ENCODE data around the gene WDR4.
"Not testable (repeated sequence)": the region's sequence is repeated elsewhere in the genome, so short reads cannot be mapped to it uniquely, and the experiment has no call there.

The WDR4 gene, protein sequence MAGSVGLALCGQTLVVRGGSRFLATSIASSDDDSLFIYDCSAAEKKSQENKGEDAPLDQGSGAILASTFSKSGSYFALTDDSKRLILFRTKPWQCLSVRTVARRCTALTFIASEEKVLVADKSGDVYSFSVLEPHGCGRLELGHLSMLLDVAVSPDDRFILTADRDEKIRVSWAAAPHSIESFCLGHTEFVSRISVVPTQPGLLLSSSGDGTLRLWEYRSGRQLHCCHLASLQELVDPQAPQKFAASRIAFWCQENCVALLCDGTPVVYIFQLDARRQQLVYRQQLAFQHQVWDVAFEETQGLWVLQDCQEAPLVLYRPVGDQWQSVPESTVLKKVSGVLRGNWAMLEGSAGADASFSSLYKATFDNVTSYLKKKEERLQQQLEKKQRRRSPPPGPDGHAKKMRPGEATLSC

DNA sequence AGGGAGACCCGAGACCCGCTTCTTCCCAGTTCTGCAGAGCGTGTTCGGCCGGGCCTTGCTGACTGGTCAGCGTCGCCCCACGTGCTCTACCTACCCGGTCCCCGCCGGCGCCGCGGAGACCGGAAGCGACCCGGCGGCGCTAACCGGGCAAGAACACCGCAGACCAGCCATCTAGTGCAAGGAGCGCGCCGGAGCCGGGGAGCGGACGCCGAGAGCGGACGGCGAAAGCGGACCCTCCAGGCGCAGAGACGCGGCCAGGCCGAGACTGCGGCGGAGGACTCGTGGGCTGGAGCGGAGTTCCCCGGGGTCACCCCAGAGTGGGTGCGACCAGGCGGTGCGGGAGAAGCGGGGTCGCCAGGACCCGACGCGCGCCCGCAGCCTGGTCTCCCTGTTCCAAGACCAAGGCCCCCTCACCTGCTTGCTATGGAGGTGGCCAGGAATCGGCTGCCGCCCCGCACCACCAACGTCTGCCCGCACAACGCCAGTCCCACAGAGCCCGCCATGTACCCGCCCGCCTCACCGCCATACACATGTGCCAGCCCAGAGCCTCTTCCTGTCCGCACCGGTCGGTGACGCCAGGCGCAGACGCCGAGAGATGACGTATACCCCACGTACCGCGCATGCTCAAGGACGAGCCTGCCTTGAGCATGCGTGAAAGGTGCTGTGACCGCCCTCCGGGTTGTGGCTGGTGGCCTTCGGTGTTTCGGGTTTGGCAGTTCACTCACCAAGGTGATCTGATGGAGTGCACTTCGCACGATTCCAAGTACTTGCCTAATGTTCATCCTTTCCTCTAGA lies at the start of gene WDR4:
Gene WDR4 (minus strand): TSS at position 547 of the 795 bp plus-strand sequence. CDS start 44 bp downstream, at position 503.
- DNase-seq = peak; percentile 98 to 99

DNA sequence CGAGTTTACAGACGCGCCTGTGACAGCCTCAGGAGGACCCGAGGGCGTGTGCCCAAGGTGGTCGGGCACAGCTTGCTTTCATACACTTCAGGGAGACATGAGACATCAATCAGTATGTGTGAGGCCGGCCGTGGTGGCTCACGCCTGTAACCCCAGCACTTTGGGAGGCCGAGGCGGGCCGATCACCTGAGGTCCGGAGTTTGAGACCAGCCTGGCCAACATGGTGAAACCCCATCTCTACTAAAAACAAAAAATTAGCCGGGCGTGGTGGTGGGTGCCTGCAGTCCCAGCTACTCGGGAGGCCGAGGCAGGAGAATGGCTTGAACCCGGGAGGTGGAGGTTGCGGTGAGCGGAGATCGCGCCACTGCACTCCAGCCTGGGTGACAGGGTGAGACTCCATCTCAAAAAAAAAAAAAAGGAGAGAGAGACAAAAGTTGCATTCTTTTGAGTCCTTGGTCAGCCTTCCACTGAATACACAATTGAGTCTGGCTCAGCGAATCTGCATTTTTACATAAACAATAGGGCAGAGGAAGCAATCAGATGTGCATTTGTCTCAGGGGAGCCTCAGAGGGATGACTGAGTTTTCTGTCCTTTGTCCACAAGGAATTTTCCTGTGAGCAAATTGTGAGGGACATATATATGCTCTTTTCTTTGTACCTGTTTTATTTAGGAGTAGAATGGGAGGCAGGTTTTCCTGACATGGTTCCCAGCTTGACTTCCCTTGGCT lies 48.3 kb upstream of the WDR4 start:
- DNase-seq = not testable (repeated sequence)

DNA sequence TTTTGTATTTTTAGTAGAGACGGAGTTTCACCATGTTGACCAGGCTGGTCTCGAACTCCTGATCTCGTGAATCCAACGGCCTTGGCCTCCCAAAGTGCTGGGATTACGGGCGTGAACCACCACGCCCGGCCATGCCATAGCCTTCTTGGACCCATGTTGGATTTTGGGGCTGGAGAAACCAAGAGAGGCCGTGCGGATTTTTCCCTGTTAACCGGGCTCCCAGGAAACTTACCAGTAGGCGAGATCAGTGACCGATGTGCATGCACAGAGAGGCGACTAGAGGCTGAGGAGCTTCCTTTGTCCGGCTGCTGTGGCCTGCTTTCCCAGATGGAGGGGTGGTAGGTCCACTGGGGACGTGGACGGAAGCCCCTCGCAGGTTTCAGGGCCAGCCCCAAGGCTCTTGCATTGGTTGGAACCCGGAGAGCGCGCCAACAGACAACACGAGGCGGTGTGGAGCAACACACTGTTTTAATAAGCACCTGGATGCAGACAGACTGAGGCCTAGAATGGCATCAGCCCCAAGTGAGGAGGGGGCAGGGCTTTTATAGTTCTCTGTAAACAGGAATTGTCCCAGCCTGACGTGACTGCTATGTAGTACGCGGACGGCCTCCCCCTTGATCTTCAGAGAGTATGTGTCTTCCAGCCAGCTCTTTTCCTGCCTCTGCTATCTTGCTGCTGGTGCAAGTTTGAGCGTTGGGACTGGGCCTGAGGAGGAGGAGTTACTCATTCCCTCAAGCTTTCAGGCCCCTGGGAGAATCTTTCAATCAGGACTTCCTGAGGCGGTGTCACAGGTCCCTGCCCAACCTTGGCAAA lies 46.0 kb upstream of the WDR4 start, which contains the start of gene ERVH48-1:
Gene ERVH48-1 (minus strand): TSS at position 517 of the 813 bp plus-strand sequence. CDS start 6,624 bp downstream, outside the sequence.
- DNase-seq = peak in 1 of 2 donors; percentile 37

DNA sequence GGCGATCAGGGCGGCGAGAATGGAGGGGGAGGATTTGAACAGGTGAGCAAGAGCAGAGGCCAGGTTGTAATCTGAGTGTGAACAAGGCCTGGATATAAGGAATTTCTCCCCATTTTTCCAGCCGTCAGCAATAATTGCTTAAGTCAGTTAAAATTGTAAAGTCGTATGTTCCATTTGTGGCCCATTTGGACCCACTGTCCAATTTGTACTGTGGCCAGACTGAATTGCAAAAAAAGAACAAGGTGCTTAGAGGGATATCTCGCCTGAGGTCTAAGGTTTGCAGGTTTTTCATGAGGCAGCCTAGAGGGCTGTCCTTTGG lies 45.1 kb upstream of the WDR4 start:
- no peak for DNase-seq

DNA sequence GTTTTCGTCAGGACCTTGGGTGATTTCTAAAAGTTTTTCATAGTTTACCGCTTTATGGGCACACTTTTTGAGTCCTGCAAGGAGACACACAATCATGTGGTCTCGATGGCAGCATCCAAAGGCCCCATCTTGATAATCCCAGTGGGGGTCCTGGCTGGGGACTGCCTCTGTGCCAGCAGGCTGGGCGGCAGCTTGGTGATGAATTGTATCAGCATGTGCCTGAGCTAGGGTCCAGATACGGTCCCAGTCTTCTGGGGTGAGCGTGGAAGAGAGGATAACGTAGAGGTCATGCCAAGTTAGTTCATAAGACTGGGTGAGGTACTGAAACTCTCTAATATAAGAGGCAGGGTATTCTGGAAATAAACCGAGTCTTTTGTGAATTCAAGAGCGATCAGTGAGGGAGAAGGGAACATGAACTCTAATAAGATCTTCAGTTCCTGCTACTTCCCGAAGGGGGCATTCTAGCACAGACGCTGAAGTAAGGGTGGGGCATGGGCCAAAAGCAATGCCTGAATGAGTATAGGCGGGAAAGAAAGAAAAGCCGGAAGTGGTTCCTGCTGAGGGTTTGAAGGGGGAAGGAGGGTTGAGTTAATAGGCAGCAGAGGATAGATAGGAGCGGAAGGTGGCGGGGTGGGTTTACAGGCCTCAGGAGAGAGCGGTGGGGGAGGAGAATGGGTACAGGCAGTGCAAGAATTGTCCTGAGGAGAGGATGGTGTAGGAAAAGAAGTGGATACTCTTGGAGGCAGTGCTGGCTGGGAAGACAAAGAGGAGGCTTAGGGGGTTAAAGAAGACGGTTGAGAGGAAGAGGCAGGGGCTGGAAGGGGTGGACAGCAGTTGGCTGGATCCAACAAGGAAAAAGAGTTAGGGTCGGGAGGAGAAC lies 44.5 kb upstream of the WDR4 start:
- DNase-seq = peak; percentile 75 to 81

DNA sequence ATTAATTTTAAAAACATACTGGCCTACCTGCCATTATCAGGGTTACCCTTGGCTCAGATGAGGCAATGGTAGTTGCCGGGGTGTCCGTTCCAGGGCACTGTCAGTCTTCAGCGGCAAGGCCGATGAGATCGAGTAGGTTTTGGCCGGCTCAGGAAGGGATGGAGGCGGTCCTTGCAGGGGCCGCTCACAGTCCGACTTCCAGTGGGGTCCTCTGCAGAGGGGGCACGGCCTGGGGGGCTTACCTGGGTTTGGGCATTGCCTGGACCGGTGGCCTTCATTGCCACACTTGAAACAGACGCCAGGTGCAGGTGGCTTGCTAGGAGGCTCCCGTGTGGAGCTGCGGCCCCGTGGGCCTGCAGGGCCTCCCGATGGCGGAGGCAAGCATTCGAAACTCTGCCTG lies 43.6 kb upstream of the WDR4 start:
- DNase-seq = no peak

DNA sequence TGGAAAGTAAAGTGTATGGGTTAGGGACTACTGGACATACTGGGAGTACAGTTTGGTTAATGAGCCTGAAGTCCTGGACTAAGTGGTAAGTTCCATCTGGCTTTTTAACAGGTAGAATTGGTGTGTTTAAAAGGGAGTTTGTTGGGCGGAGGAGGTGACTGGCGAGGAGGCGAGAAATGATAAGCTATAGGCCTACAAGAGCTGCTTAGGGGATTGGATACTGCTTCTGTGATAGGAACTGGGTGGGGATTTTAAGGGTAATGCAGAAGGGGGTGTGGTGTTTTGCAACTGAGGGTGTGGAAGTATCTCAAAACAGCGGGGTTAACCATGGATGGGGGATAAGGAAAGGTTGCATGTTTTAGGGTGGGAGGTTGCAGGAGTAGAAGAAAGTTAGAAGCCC lies 42.6 kb upstream of the WDR4 start:
- no peak for DNase-seq

DNA sequence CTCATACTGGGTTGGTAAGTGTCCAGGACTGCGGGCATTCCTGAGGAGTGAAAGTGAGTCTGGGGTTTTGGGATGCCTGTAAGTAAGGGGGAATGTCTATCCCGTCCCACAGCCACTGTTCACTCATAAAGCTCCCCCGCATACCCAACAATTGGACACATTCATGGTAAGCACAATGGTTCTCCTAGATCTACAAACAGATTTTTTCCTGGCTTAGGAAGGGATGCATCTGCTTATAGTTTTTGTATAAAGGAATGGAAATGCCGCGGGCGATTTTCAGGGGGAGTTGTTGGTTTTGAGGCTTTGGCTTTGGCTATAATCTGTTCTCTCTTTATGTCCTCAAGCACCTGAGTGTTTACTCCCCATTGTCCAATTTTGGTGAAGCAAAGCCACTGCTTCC lies 39.0 kb upstream of the WDR4 start:
- DNase-seq = no peak

DNA sequence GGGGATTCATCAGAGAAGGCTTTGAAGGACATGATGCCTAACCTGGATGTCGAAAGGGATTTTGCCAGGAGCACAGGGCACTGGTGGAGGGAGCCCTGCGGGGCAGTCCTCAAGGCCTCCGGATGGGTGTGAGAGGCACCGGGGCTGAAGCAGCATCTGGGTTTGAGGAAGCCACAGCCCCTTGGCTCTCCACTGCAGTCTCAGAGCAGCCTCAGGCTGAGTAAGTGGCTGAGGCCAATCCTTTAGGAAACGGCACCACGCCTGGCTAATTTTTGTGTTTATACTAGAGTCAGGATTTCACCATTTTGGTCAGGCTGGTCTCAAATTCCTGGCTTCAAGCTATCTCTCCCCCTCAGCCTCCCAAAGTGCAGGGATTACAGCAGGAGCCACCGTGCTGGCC lies 34.1 kb upstream of the WDR4 start:
- no peak for DNase-seq

DNA sequence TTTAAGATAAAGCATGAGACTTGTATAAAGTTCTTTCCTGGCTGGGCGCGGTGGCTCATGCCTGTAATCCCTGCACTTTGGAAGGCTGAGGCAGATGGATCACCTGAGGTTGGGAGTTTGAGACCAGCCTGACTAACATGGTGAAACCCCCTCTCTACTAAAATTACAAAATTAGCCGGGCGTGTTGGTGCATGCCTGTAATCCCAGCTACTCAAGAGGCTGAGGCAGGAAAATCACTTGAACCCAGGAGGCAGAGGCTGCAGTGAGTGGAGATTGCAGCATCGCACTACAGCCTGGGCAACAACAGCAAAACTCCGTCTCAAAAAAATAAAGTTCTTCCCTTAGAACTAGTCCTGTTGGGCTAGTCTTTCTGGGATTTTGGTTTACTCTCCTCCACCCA lies 32.6 kb upstream of the WDR4 start:
- not testable (repeated sequence) for DNase-seq

DNA sequence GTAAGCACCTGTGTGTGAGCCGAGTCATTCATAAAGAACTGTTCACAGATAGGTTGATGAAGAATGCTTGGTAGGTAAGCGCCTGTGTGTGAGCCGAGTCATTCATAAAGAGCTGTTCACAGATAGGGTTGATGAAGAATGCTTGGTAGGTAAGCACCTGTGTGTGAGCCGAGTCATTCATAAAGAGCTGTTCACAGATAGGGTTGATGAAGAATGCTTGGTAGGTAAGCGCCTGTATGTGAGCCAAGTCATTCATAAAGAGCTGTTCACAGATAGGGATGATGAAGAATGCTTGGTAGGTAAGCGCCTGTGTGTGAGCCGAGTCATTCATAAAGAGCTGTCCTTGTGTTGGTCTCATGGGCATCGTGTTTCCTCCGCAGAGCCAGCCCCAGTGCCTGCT lies 29.1 kb upstream of the WDR4 start:
- DNase-seq = not testable (repeated sequence)

DNA sequence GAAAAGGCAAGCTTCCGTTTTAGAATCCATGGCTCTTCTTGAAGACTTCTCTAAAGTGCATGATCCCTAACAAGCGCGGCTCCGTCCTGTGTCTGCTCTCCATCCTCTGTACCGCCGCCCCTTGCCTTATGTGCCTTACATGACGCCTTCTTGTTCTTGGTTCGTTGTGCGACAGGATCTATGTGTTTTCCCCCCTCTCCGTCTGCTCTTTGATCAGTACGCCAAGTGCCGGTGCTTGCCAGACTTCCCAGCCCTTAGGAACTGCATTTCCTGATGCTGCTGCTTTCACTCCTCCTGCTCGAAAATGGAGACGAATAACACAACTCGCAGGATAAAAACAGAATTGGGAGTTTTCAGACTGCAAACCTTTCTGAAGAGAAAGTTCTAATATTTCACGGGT lies 26.9 kb upstream of the WDR4 start:
- DNase-seq = no peak

DNA sequence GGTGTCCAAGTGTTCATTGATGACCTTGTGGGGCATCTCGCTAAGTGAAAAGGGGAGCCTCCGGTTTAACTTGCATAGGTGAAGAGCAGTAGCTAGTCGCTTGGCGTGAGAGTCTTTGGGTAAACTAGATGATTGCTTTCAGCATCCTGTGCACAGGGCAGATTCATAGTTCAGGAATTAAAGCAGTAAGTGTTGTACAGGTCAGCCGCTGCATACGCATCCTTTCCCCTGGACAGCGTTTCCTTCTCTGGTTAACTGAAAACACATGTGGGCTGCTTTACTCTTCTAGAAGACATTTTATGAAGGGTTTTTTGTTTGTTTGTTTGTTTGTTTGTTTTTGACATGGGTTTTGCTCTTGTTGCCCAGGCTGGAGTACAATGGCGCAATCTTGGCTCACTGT lies 25.9 kb upstream of the WDR4 start:
- no peak for DNase-seq

DNA sequence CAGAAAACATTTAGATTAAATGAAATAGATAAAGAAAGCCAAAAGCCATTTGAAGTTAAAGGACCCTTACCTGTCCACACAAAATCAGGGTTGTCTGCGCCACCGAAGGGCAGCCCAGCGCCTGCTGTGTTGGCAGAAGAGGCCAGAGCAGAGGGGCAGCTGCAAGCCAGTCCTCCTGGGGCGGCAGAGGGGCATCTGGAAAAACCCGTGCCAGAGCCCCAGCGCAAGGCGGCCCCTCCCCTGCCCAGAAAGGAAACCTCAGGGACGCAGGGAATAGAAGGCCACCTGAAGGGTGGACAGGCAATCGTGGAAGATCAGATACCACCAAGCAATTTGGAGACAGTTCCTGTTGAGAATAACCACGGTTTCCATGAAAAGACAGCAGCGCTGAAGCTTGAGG lies 24.5 kb upstream of the WDR4 start:
- no peak for DNase-seq

DNA sequence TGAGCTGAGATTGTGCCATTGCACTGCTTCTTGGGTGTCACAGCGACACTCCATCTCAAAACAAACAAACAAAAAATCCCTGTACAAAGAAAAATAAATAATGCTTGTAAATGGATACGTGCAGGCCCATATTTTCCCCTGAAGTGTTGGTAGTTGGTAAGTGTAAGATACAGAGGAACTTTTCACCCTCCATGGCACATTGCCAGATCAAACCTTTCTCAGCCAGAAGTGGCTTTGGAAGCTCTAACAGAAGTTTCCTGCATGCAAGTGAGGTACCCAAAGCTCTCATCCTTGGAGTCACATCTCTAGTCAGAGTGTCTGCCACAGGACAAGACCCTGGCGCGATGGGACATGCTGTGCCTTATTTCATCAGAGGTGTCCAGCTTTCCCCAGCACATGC lies 21.1 kb upstream of the WDR4 start:
- DNase-seq = no peak

DNA sequence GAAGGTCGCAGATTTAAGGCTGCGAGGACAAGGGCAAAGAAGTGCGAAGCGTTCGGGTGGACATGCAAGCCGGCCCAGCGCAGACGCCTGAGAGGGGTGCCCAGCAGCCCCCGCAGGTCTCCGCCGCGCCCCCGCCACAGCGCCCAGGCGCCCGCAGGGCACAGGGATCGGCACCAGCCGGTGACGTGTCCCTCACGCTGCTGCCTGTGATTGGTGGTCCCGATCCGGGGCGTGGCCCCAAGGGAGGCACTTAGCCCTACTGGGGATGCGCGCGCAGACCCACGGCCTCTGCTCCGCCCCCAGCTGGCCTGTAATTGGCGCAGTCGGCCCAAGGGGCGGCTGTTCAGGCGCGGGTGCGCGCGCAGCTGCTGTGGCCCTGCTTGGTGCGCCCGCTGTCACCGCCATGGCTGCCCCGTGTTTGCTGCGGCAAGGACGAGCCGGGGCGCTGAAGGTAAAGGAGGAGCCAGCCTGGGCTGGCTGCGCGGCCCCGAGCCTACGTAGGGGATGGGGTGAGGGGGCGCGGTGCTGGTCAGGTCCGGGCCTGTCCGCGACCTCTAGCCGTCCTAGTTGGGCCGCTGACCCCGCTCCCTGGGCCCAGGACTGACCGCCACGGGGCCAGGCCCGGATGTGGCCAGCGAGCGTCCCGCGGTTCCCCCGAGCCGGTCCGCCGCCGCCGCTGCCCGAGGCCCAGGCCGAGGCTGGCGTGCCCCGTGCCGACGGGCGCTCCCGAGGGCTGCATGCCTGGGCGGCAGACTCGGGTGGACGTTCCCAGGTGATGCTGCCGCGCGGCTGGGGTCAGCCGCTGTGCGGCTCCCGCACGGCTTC lies 13.8 kb upstream of the WDR4 start, which contains the start of gene NDUFV3:
Gene NDUFV3 (plus strand): TSS at position 379 of the 825 bp plus-strand sequence. CDS start 25 bp downstream, at position 404.
- DNase-seq = peak; percentile 100

DNA sequence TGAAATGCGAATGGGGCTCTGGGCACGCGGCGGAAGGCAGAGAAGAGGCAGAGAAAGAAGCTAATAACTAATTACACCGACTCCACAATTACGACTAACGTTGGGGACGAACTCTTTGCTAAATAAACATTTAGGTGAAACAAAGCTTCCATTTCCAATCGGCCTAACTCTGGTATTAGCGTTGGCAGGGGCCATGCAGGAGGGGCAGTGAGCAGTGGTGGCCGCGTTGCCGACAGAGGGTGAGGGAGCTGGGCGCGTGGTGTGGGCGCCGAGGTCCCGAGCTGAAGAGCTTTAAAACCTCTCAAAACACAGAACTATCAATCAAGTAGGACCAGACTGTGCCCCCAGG lies 13.2 kb upstream of the WDR4 start:
- DNase-seq = no peak

DNA sequence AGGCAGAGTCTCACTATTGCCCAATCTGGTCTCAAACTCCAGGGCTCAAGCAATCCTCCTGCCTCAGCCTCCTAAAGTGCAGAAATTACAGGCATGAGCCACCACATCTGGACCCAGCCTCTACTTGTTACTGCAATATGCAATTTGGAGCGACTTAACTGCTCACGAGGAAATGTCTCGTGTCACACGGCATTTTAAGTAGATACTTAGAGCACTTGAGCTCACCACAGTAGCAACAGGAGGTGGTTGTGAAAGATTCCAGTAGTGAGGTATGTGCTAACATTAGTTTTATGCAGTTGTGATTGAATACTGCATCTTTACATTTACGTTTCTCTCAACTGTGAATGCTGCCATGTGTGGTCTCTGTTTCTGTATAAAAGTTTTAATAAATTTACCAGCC lies 8.0 kb upstream of the WDR4 start:
- DNase-seq = no peak

DNA sequence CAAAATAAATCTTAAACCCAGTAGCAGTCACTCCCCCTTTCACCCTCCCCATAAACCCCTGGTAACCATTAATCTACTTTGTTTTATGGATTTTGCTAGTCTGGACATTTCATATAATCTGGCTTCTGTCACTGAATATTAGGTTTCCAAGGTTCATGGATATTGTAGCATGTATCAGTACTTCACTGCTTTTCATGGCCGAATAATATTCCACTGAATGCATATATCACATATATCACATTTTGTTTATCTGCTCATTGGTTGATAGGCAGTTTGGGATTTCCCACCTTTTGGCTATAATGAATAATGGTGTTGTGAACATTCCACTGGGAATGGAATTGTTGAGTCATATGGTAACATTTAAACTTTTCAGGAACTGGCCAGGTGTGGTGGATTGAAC lies 4.6 kb upstream of the WDR4 start:
- DNase-seq = no peak

DNA sequence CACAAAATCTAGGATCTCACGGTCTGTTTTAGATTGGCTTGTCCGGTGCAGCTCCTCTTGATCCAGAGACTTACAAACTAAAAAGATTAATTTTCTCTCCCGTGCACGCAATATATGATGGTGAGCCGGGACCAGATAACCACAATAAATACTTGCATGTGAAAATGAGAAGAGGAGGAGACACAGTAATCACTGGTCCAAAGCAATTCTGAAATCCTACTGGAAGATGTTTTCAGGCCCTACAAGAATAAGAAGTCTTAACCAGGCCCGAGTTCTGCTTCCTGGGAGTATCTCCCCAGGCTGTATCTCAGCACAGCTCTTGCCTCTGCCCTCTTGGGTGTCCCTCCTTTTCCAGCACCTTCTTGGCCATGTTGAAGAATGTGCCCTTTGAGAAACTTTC lies 1.0 kb upstream of the WDR4 start:
- no peak for DNase-seq

DNA sequence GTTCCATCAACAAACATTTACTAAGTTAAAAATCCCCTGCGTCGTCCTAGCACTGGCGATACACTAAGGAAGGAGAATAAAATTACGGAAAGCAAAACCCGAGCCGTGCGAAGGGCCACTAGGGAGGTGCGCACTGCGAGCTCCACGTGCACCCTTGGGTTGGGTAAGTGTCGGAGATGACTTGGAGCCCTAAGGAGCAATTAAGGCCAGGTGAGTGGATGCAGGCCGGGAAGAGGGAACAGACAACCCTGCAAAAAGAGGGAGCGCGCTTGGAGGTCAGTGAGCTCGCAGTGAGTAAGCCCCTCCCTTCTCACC lies 704 bp downstream of the WDR4 start:
- no peak for DNase-seq
